ENCODE data around the gene AGTR1. TPM values are rescaled to one million over a fixed set of nuclear protein-coding genes. Genes with fewer than 3 reads are reported as not detected.
A peak's percentile ranks its signal among the peaks of the same experiment; 100 is the strongest.

Gene AGTR1
- polyA plus RNA-seq, 4 donors: 1.1 to 2.3 (median 1.2) TPM; not detected in 1

DNA sequence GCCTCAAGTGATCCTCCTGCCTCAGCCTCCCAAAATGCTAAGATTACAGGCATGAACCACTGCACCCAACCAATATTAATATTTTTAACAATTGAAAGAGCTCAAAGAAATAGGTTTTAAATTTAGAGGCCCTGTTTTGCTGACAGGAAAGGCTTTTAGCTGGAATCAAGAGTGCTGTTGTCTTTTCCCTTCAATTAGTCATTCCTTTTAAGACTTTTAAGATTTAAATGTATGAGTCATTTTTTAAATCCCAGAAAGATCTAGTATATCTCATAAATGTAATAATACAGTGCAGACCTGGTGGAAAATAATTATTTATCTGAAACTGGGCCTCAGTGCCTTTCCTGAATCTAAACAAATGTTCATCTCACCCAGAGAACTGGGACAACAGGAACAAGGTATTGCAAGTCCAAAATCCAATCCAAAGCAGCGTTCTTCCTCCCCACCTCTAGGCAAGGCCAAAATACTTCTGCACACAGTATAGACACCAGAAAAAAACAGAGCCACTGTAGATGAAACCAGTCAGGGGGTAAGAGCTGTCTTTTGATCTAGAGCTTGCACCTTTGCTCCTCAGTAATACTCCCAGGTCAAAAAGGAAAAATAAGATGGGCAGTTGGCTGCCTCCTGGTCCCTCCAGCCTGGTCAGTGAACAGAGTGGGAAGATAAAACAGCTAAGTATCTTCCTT lies 14.4 kb downstream of the AGTR1 start:
- no peak for FAIRE-seq
- no peaks in the 10 kb centered on the region for H3K36me3 ChIP-seq (ENCODE audit: control insufficient read depth in 3 of 3, insufficient read depth in 2 of 3, low read depth in 1 of 3, low read length in 3 of 3)
- DNase-seq: no peak
- H3K9me3 ChIP-seq (ENCODE audit: control insufficient read depth in 2 of 2, insufficient read depth in 1 of 2, low read depth in 1 of 2, low read length in 1 of 2): no peaks in the 10 kb centered on the region
- H3K27ac ChIP-seq (ENCODE audit: low read depth in 1 of 3, low read length in 2 of 3): no peak overlapping the region
- H3K4me3 ChIP-seq (ENCODE audit: low read depth in 1 of 3, low read length in 3 of 3): no peak overlapping the region
- H3K4me1 ChIP-seq (ENCODE audit: control insufficient read depth in 3 of 3, insufficient read depth in 2 of 3, low read depth in 1 of 3, low read length in 2 of 3): no peaks in the 10 kb centered on the region
- 39 to 68% (median 60%) methylated on average over 1 of the region's 1 CpG for WGBS, 3 donors
- H3K27me3 ChIP-seq (ENCODE audit: control insufficient read depth in 3 of 3, insufficient read depth in 3 of 3, low read length in 3 of 3): no peaks in the 10 kb centered on the region

GRCh38 chr3:148714521-148714920 lies 16.8 kb downstream of the AGTR1 start:
- no peak for DNase-seq
- WGBS, 3 donors: 81 to 94% (median 88%) methylated on average over 1 of the region's 1 CpG

DNA sequence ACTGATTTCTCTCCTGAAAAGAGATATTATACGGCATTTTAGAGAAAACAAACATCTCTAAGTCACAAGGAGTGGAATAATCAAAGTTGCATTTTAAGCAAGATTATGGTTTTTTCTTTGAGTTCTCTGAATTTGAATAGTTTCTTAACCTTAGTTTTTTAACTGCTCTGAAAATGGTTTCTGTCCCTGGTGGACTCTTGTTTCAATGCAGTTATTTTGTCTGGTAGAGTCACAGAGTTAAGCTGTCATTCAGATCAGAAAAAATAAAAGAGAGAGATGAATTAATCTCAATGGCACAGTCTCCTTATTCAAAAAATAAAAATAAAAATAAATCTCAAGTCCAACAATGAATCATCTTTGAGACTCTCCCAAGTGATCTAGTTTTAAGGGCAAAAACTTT lies 19.0 kb downstream of the AGTR1 start:
- Histone ChIP-seq H3K4me1 (ENCODE audit: control insufficient read depth in 3 of 3, insufficient read depth in 2 of 3, low read depth in 1 of 3, low read length in 2 of 3) (no peaks in the 10 kb centered on the region), H3K4me3 (ENCODE audit: low read depth in 1 of 3, low read length in 3 of 3) (no peak overlapping the region), H3K9me3 (ENCODE audit: control insufficient read depth in 2 of 2, insufficient read depth in 1 of 2, low read depth in 1 of 2, low read length in 1 of 2) (no peaks in the 10 kb centered on the region), H3K27me3 (ENCODE audit: control insufficient read depth in 3 of 3, insufficient read depth in 3 of 3, low read length in 3 of 3) (no peaks in the 10 kb centered on the region), H3K27ac (ENCODE audit: low read depth in 1 of 3, low read length in 2 of 3) (no peak overlapping the region), H3K36me3 (ENCODE audit: control insufficient read depth in 3 of 3, insufficient read depth in 2 of 3, low read depth in 1 of 3, low read length in 3 of 3) (no peaks in the 10 kb centered on the region)
- 85 to 93% (median 86%) methylated on average over 1 of the region's 1 CpG for WGBS, 3 donors
- FAIRE-seq (no peak), DNase-seq (no peak)

More at GRCh38 chr3:148714521-148714920, 16.8 kb downstream of the AGTR1 start:
- H3K4me3 ChIP-seq (ENCODE audit: low read depth in 1 of 3, low read length in 3 of 3): no peak overlapping the region
- no peaks in the 10 kb centered on the region for H3K36me3 ChIP-seq (ENCODE audit: control insufficient read depth in 3 of 3, insufficient read depth in 2 of 3, low read depth in 1 of 3, low read length in 3 of 3)
- H3K27ac ChIP-seq (ENCODE audit: low read depth in 1 of 3, low read length in 2 of 3): no peak overlapping the region
- H3K4me1 ChIP-seq (ENCODE audit: control insufficient read depth in 3 of 3, insufficient read depth in 2 of 3, low read depth in 1 of 3, low read length in 2 of 3): no peaks in the 10 kb centered on the region
- H3K27me3 ChIP-seq (ENCODE audit: control insufficient read depth in 3 of 3, insufficient read depth in 3 of 3, low read length in 3 of 3): no peaks in the 10 kb centered on the region
- no peaks in the 10 kb centered on the region for H3K9me3 ChIP-seq (ENCODE audit: control insufficient read depth in 2 of 2, insufficient read depth in 1 of 2, low read depth in 1 of 2, low read length in 1 of 2)
- no peak for FAIRE-seq

GRCh38 chr3:148717885-148718561 lies 20.3 kb downstream of the AGTR1 start:
- Histone ChIP-seq H3K4me1 (ENCODE audit: control insufficient read depth in 3 of 3, insufficient read depth in 2 of 3, low read depth in 1 of 3, low read length in 2 of 3) (no peaks in the 10 kb centered on the region), H3K9me3 (ENCODE audit: control insufficient read depth in 2 of 2, insufficient read depth in 1 of 2, low read depth in 1 of 2, low read length in 1 of 2) (no peaks in the 10 kb centered on the region), H3K36me3 (ENCODE audit: control insufficient read depth in 3 of 3, insufficient read depth in 2 of 3, low read depth in 1 of 3, low read length in 3 of 3) (no peaks in the 10 kb centered on the region), H3K4me3 (ENCODE audit: low read depth in 1 of 3, low read length in 3 of 3) (no peak overlapping the region), H3K27me3 (ENCODE audit: control insufficient read depth in 3 of 3, insufficient read depth in 3 of 3, low read length in 3 of 3) (no peaks in the 10 kb centered on the region), H3K27ac (ENCODE audit: low read depth in 1 of 3, low read length in 2 of 3) (no peak overlapping the region)
- FAIRE-seq: no peak
- WGBS, 3 donors: 52 to 74% (median 74%) methylated on average over 3 of the region's 3 CpGs
- DNase-seq: no peak

GRCh38 chr3:148718982-148719862 lies 21.5 kb downstream of the AGTR1 start:
- WGBS, 3 donors: 71 to 75% (median 71%) methylated on average over 7 of the region's 7 CpGs
- no peaks in the 10 kb centered on the region for H3K27me3 ChIP-seq (ENCODE audit: control insufficient read depth in 3 of 3, insufficient read depth in 3 of 3, low read length in 3 of 3)
- no peaks in the 10 kb centered on the region for H3K9me3 ChIP-seq (ENCODE audit: control insufficient read depth in 2 of 2, insufficient read depth in 1 of 2, low read depth in 1 of 2, low read length in 1 of 2)
- no peak overlapping the region for H3K4me3 ChIP-seq (ENCODE audit: low read depth in 1 of 3, low read length in 3 of 3)
- no peaks in the 10 kb centered on the region for H3K4me1 ChIP-seq (ENCODE audit: control insufficient read depth in 3 of 3, insufficient read depth in 2 of 3, low read depth in 1 of 3, low read length in 2 of 3)
- DNase-seq: peak; percentile 16 to 25
- FAIRE-seq: no peak
- H3K27ac ChIP-seq (ENCODE audit: low read depth in 1 of 3, low read length in 2 of 3): no peak overlapping the region
- H3K36me3 ChIP-seq (ENCODE audit: control insufficient read depth in 3 of 3, insufficient read depth in 2 of 3, low read depth in 1 of 3, low read length in 3 of 3): no peaks in the 10 kb centered on the region

DNA sequence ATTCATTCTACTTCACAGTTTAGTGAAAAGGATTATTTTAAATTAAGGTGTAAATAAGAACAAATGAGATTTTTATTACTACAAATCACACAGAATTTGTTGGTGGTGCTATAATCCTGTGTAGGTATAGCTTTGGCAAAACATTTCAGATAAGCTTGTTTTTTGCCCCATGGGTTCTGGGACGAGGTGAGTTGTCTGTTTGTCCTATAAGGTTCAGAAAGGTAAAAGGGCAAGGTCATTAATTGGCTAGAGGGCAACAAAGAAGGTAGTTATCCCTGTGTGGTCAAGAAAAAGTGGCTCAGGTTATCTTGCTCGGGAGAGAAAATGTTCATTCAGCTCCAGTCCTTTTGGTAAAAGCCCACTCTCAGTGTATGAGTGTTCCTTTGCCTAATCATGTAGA lies 23.2 kb downstream of the AGTR1 start:
- 50 to 74% (median 62%) methylated on average over 2 of the region's 2 CpGs for WGBS, 3 donors
- H3K27me3 ChIP-seq (ENCODE audit: control insufficient read depth in 3 of 3, insufficient read depth in 3 of 3, low read length in 3 of 3): no peaks in the 10 kb centered on the region
- H3K4me1 ChIP-seq (ENCODE audit: control insufficient read depth in 3 of 3, insufficient read depth in 2 of 3, low read depth in 1 of 3, low read length in 2 of 3): no peaks in the 10 kb centered on the region
- H3K9me3 ChIP-seq (ENCODE audit: control insufficient read depth in 2 of 2, insufficient read depth in 1 of 2, low read depth in 1 of 2, low read length in 1 of 2): no peaks in the 10 kb centered on the region
- H3K4me3 ChIP-seq (ENCODE audit: low read depth in 1 of 3, low read length in 3 of 3): no peak overlapping the region
- H3K36me3 ChIP-seq (ENCODE audit: control insufficient read depth in 3 of 3, insufficient read depth in 2 of 3, low read depth in 1 of 3, low read length in 3 of 3): no peaks in the 10 kb centered on the region
- FAIRE-seq (no peak), DNase-seq (no peak)
- H3K27ac ChIP-seq (ENCODE audit: low read depth in 1 of 3, low read length in 2 of 3): no peak overlapping the region

DNA sequence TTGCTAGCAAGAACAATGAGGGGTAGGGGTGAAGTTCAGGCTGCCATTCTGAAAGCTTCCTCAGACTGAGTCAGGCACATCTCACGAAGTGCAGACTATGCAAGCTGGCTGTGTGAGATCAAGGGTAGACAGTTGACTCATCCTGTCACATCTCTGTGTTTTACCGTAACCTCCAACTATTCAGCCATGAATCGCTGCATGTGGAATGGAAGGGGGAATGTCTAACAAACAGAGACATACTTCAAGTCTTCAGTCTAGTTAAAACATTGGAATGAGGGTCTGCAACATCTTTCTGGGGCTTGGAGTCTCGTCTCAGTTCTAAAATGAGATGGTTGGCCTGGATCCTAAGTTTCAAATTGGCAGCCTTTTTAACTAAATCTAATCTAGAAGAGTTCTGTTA lies 25.9 kb downstream of the AGTR1 start:
- no peak for FAIRE-seq
- no peak overlapping the region for H3K27ac ChIP-seq (ENCODE audit: low read depth in 1 of 3, low read length in 2 of 3)
- no peaks in the 10 kb centered on the region for H3K36me3 ChIP-seq (ENCODE audit: control insufficient read depth in 3 of 3, insufficient read depth in 2 of 3, low read depth in 1 of 3, low read length in 3 of 3)
- H3K4me3 ChIP-seq (ENCODE audit: low read depth in 1 of 3, low read length in 3 of 3): no peak overlapping the region
- 69 to 83% (median 70%) methylated on average over 4 of the region's 4 CpGs for WGBS, 3 donors
- H3K9me3 ChIP-seq (ENCODE audit: control insufficient read depth in 2 of 2, insufficient read depth in 1 of 2, low read depth in 1 of 2, low read length in 1 of 2): no peaks in the 10 kb centered on the region
- no peaks in the 10 kb centered on the region for H3K4me1 ChIP-seq (ENCODE audit: control insufficient read depth in 3 of 3, insufficient read depth in 2 of 3, low read depth in 1 of 3, low read length in 2 of 3)
- H3K27me3 ChIP-seq (ENCODE audit: control insufficient read depth in 3 of 3, insufficient read depth in 3 of 3, low read length in 3 of 3): no peaks in the 10 kb centered on the region
- DNase-seq: no peak

DNA sequence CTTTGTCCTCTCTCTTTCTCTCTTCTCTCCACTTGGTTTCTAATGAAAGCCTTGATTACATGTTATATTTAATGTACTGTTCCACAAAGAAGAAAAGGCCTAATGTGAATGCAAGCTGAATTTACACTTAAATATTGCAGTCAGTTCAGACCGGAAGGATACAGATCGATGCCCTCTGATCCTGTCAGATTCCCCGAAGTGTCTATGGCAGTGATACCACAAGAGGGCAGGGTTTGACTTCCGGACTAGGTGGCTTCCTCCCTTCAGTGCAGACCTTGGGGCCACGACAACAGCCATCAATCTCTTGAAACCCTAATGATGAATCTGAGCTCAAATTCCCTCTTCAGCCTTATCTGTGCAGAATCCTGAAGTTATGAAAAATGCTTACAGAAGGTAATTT lies 29.5 kb downstream of the AGTR1 start:
- no peaks in the 10 kb centered on the region for H3K9me3 ChIP-seq (ENCODE audit: control insufficient read depth in 2 of 2, insufficient read depth in 1 of 2, low read depth in 1 of 2, low read length in 1 of 2)
- no peak overlapping the region for H3K4me3 ChIP-seq (ENCODE audit: low read depth in 1 of 3, low read length in 3 of 3)
- no peaks in the 10 kb centered on the region for H3K36me3 ChIP-seq (ENCODE audit: control insufficient read depth in 3 of 3, insufficient read depth in 2 of 3, low read depth in 1 of 3, low read length in 3 of 3)
- DNase-seq (peak; percentile 47 to 51), FAIRE-seq (no peak)
- H3K27me3 ChIP-seq (ENCODE audit: control insufficient read depth in 3 of 3, insufficient read depth in 3 of 3, low read length in 3 of 3): no peaks in the 10 kb centered on the region
- H3K4me1 ChIP-seq (ENCODE audit: control insufficient read depth in 3 of 3, insufficient read depth in 2 of 3, low read depth in 1 of 3, low read length in 2 of 3): no peaks in the 10 kb centered on the region
- 18 to 42% (median 24%) methylated on average over 5 of the region's 5 CpGs for WGBS, 3 donors
- no peak overlapping the region for H3K27ac ChIP-seq (ENCODE audit: low read depth in 1 of 3, low read length in 2 of 3)
